Effector memory CD4-positive, alpha-beta T cell (primary cell): ENCODE data around the gene NMU.
"Not testable (repeated sequence)": the region's sequence is repeated elsewhere in the genome, so short reads cannot be mapped to it uniquely, and the experiment has no call there.

Experiments
- DNase-seq, 3 donors: peaks; one replicate each; pipeline ENCODE4 v3.0.0-alpha.2; 2020
- H3K27ac ChIP-seq: 2 replicates; pipeline ENCODE4 v1.7.0; 2013; ENCODE audit warnings: mild to moderate bottlenecking, low read length, moderate library complexity; ENCODE audit not compliant: insufficient read depth, poor library complexity, severe bottlenecking
- H3K27me3 ChIP-seq: replicated peaks from 2 replicates; pipeline ENCODE4 v1.7.0; 2013; ENCODE audit warnings: mild to moderate bottlenecking, low read length; ENCODE audit not compliant: insufficient read depth, control insufficient read depth, poor library complexity, severe bottlenecking
- H3K36me3 ChIP-seq: 2 replicates; pipeline ENCODE4 v1.7.0; 2013; ENCODE audit warnings: mild to moderate bottlenecking, low read length, moderate library complexity; ENCODE audit not compliant: control insufficient read depth, insufficient read depth
- H3K4me1 ChIP-seq: 2 replicates; pipeline ENCODE4 v1.7.0; 2013; ENCODE audit warnings: low read length, mild to moderate bottlenecking; ENCODE audit not compliant: control insufficient read depth, insufficient read depth, poor library complexity, severe bottlenecking
- H3K4me3 ChIP-seq: 2 replicates; pipeline ENCODE4 v1.7.0; 2013; ENCODE audit warnings: low read length, low read depth, mild to moderate bottlenecking; ENCODE audit not compliant: insufficient read depth, poor library complexity, severe bottlenecking
- H3K9me3 ChIP-seq: 2 replicates; pipeline ENCODE4 v1.7.0; 2013; ENCODE audit warnings: mild to moderate bottlenecking, low read length, moderate library complexity; ENCODE audit not compliant: control insufficient read depth

Gene NMU

DNA sequence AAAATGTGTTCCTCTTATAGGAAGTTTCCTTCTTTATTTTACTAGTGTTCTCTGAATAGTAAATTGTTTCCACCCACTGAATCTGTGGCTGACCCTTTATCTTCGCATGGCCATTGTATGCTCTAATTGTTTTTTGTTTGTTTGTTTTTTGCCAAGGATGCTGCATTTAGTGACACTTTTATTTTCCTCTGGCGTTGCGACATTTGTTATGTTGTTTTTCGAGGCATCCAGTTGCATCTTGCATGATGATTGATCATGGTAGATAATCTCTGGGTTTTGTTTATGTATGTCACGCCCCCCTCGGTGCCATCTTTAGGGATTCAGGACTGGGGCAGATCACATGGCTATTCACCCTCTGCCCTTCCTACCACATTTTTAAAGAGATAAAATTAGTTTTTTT is 2.2 kb downstream of the NMU start:
- Histone ChIP-seq H3K4me1 (peaks cover 12% of the 10 kb centered on the region), H3K4me3 (no peak overlapping the region), H3K27me3 (peaks cover 9% of the 10 kb centered on the region), H3K27ac (no peak overlapping the region), H3K36me3 (no peaks in the 10 kb centered on the region), H3K9me3 (no peaks in the 10 kb centered on the region)
- no peak for DNase-seq

DNA sequence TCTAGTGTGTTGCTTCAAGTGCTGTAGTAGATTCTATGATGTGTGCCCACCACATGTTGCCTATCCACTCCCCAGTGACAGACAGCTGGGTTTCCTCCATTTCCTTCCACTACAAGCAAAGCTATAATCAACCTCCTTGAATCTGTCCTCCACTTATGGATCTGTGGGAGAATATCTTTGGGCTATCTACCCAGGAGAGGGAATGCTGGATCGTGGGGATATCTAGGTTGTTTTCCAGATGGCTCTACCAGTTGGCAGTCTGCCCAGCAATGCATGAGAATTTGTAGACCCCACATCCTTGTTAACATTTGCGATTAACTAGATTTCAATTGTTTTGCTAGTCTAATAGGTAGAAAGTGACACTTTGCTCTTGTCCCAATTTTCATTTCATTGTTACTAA is 10.3 kb downstream of the NMU start:
- Histone ChIP-seq H3K4me3 (no peak overlapping the region), H3K9me3 (no peaks in the 10 kb centered on the region), H3K36me3 (no peaks in the 10 kb centered on the region), H3K4me1 (no peaks in the 10 kb centered on the region), H3K27me3 (peaks cover 4% of the 10 kb centered on the region), H3K27ac (no peak overlapping the region)
- DNase-seq = no peak

DNA sequence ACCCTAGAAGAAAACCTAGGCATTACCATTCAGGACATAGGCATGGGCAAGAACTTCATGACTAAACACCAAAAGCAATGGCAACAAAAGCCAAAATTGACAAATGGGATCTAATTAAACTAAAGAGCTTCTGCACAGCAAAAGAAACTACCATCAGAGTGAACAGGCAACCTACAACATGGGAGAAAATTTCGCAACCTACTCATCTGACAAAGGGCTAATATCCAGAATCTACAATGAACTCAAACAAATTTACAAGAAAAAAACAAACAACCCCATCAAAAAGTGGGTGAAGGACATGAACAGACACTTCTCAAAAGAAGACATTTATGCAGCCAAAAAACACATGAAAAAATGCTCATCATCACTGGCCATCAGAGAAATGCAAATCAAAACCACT is 12.0 kb downstream of the NMU start:
- not testable (repeated sequence) for H3K36me3 ChIP-seq, H3K9me3 ChIP-seq, H3K4me3 ChIP-seq, H3K27me3 ChIP-seq, H3K4me1 ChIP-seq, H3K27ac ChIP-seq, DNase-seq

DNA sequence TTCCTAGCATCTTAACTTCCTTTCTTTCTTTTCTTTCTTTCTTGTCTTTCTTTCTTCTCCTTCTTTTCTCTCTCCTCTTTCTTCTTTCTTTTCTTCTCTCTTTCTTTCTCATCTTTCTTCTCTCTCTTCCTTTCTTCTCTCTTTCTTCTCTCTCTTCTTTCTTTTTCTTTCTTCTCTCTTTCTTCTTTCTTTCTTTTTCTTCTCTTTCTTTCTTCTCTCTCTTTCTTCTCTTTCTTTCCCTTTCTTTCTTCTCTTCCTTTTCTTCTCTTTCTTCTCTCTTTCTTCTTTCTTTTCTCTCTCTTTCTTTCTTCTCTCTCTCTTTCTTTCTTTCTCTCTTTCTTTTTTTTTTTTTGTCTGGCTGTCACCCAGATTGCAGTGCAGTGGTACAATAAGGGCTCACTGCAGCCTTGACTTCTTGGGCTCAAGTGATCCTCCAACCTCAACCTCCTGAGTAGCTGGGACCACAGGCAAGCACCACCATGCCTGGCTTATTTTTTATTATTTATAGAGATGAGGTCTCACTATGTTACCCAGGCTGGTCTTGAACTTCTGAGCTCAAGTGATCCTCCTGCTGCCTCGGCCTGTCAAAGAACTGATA is 17.5 kb downstream of the NMU start:
- H3K4me1 ChIP-seq = no peaks in the 10 kb centered on the region
- no peak for DNase-seq
- H3K27me3 ChIP-seq = no peaks in the 10 kb centered on the region
- H3K27ac ChIP-seq = no peak overlapping the region
- H3K9me3 ChIP-seq = no peaks in the 10 kb centered on the region
- no peaks in the 10 kb centered on the region for H3K36me3 ChIP-seq
- no peak overlapping the region for H3K4me3 ChIP-seq

DNA sequence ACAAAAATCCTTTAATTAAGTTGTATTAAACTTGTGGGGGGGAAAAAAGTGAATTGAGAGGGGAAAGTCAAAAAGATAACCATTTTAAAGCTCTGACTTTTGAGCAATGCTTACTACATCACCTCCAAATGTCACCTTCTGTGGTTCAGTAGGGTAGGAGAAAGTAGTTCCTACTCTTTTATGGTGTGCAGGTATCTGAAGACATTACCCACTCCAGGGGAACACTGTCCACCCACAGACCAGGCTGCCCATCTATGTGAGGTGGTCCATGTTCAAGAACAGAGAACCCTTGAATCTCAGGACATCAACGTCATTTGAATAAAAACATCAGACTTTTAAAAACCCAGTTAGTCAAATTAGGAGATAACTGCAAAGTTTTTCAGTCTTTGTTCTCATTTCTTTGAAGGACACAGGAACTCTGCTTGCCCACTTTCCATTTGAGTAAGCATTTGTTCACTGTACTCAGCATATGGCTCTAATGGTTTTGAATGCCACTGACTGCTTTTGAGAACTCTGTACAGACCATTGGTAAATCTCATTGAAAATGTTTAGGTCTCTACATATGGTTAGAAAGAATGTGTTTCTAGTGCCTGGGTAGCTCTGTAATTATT is 18.4 kb downstream of the NMU start:
- Histone ChIP-seq H3K4me3 (no peak overlapping the region), H3K9me3 (no peaks in the 10 kb centered on the region), H3K4me1 (no peaks in the 10 kb centered on the region), H3K27ac (no peak overlapping the region), H3K27me3 (no peaks in the 10 kb centered on the region), H3K36me3 (no peaks in the 10 kb centered on the region)
- DNase-seq = no peak

DNA sequence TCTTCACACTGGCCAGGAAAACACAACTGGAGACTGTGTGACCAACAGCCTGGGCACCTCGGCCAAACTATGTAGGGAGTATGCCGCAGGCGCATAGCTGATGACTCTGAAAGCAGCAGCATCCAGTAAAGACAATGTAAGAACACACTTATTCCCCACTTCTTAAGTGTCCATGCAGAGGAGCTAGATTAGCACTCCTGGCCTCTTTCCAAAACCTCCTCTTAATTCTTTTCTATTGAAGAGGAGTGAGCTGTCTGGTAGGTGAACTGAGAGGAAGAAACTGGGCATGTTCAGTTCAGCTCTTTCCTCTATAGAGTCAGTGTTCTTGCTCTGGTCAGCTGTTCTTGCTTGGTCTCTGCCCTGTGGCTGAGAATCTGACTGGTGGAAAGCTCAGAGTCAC is 21.1 kb downstream of the NMU start:
- DNase-seq = no peak
- no peaks in the 10 kb centered on the region for H3K27me3 ChIP-seq
- no peaks in the 10 kb centered on the region for H3K9me3 ChIP-seq
- no peaks in the 10 kb centered on the region for H3K4me1 ChIP-seq
- no peak overlapping the region for H3K27ac ChIP-seq
- H3K4me3 ChIP-seq = no peak overlapping the region
- H3K36me3 ChIP-seq = no peaks in the 10 kb centered on the region

DNA sequence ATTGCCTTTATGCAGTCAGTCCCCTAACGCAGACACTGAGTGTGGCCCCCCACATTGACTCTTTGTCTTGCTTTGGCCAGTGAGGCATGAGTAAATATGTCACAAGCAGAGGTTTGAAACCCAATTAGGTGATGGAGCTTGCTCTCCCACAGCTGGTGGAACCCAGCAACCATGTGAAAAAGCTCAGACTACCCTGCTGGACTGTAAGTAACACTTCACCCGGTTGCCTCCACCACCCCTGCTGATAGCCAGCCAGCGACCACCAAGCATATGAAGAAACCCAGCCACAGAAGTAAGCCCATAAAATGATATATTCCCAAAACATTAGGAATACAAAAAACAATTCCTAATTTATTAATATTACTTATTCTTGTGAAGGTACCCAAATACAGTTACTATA is 22.5 kb downstream of the NMU start:
- Histone ChIP-seq H3K36me3 (no peaks in the 10 kb centered on the region), H3K4me3 (no peak overlapping the region), H3K9me3 (no peaks in the 10 kb centered on the region), H3K27ac (no peak overlapping the region), H3K4me1 (no peaks in the 10 kb centered on the region), H3K27me3 (no peaks in the 10 kb centered on the region)
- no peak for DNase-seq

DNA sequence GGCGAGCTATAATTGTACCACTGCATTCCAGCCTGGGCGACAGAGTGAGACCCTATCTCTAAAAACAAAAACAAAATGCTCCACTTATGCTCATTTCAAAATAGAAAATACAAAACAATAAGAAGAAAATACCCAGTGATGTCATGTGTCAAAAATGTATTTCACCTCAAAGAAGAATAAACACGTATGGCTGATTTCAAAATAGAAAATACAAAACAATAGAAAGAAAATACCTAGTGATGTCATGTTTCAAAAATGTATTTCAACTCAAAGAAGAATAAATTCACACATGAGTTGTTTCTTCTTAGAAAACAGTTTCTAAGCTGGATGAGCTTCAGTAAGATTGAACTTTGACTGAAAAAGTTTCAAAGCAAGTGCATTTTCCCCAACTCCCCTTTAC is 23.8 kb downstream of the NMU start:
- no peaks in the 10 kb centered on the region for H3K36me3 ChIP-seq
- H3K4me3 ChIP-seq = no peak overlapping the region
- DNase-seq = no peak
- no peaks in the 10 kb centered on the region for H3K27me3 ChIP-seq
- H3K27ac ChIP-seq = no peak overlapping the region
- H3K4me1 ChIP-seq = no peaks in the 10 kb centered on the region
- no peaks in the 10 kb centered on the region for H3K9me3 ChIP-seq

DNA sequence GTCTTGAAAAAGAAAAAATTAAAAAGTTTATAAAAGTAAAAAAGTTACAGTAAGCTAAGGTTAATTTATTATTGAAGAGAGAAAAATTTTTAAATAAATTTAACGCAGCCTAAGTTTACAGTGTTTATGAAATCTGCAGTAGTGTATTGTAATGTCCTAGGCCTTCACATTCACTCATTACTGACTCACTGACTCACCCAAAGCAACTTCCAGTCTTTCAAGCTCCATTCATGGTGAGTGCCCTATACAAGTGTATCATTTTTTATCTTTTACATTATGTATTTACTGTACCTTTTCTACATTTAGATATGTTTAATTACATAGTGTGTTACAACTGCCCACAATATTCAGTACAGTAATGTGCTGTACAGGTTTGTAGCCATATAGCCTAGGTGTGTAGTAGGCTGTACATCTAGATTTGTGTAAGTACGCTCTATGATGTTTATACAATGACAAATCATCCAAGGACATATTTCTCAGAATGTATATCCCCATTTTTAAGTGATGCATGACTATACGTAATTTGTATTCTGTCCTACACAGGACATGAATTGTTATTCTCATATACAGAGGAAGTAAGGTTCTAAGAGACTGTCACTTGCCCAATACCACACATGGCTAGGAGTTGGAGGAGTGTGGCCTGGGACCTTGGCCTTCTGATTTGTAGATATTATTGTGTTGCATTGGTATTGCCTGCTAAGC is 24.6 kb downstream of the NMU start:
- no peaks in the 10 kb centered on the region for H3K9me3 ChIP-seq
- H3K4me1 ChIP-seq = no peaks in the 10 kb centered on the region
- no peaks in the 10 kb centered on the region for H3K36me3 ChIP-seq
- no peaks in the 10 kb centered on the region for H3K27me3 ChIP-seq
- no peak overlapping the region for H3K4me3 ChIP-seq
- no peak overlapping the region for H3K27ac ChIP-seq
- no peak for DNase-seq

DNA sequence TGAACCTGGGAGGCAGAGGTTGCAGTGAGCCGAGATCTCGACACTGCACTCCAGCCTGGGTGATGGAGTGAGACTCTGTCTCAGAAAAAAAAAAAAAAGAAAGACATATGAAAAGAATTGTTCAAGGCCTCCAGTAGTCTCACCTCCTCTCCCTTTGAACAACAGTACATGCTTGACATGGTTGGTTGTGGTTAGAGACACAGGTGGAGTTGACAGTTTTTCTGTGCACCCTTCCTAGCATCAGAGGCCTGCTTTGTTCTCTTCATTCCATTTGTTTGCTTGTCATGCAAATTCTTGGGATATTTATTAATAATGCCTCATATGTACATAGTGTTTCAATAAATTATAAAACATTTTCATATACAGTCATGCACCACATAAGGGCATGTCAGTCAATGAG is 25.7 kb downstream of the NMU start:
- no peak for DNase-seq
- Histone ChIP-seq H3K4me3 (no peak overlapping the region), H3K4me1 (no peaks in the 10 kb centered on the region), H3K27ac (no peak overlapping the region), H3K27me3 (no peaks in the 10 kb centered on the region), H3K36me3 (no peaks in the 10 kb centered on the region), H3K9me3 (no peaks in the 10 kb centered on the region)
